ENCODE results near the gene PARP12. TPM values are rescaled to one million over a fixed set of nuclear protein-coding genes. Genes with fewer than 3 reads are reported as not detected.

Gene PARP12
- total and polyA plus RNA-seq, 2 experiments from 2014 or later: 5.4 to 11.0 TPM

DNA sequence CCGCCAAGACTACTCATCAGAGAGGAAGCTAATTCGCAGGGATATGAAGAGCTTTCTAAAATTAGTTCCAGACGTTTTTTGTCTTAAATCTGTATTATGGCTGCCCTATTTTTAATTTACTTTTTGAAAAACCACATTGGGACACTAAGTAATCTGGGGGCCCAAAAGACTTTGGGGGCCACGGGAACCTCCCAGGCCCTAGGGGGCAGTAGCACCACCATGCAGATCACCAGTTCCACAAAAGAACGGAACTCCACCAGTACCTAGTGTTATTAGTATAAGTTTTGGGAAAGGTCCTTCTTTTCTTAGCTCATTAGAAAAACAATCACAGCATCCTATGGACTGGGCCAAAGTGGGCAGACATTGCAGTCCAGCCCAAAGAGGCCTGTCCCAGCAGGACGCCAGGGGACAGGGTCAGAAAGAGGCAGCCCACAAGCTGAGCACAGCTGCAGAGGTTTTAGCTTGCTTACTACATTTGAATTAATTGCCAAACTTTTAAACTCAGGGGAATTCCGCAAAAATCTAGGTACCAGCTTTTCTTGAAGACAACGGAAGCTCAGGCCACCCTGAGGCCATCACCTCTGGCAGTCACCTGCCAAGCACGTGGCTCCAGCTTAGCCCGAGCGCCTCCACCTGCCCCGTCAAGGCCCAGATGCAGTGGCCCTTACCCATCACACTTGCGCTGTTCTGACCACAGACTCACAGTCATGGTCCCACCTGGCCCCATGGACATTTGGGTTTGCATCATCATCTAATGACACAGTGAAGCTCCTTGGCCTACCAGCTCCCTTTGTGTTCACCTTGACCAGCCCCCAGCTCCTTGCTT, 74.8 kb downstream of the PARP12 start:
- 60 to 61% methylated on average over 13 of the region's 13 CpGs for WGBS, 2 experiments (ENCODE audit: low coverage in 1 of 2, low lambda C conversion rate in 2 of 2, missing lambda C conversion rate in 2 of 2)
- no peak overlapping the region for H3K9ac ChIP-seq
- H3K79me2 ChIP-seq (ENCODE audit: insufficient read depth): no peaks in the 10 kb centered on the region
- H3F3A ChIP-seq (ENCODE audit: insufficient read depth): no peaks in the 10 kb centered on the region
- no peak overlapping the region for H3K4me3 ChIP-seq
- TF ChIP-seq EZH2 (IDR thresholded peaks at IDR 0.05; ENCODE audit: insufficient read depth, poor library complexity, severe bottlenecking): no peak
- TF ChIP-seq EZH2phosphoT487 (IDR thresholded peaks at IDR 0.05; ENCODE audit: insufficient read depth, low read depth): no peak
- no peaks in the 10 kb centered on the region for H3K27me3 ChIP-seq (replicated peaks; ENCODE audit: insufficient read depth)
- no peaks in the 10 kb centered on the region for H3K36me3 ChIP-seq (ENCODE audit: low read depth)
- no peak overlapping the region for H2AFZ ChIP-seq
- no peak overlapping the region for H3K4me2 ChIP-seq (ENCODE audit: unreplicated experiment)
- in situ Hi-C loops (cut with MboI): loop anchor here (25.0 kb wide), 1 partner anchor 201 kb away; the partner anchor contains the start of gene HIPK2
- H4K20me1 ChIP-seq (ENCODE audit: insufficient read depth): no peaks in the 10 kb centered on the region
- H3K9me2 ChIP-seq (ENCODE audit: insufficient read depth): no peaks in the 10 kb centered on the region
- no peaks in the 10 kb centered on the region for H3K9me3 ChIP-seq (ENCODE audit: low read depth)
- no peak for DNase-seq
- H3K4me1 ChIP-seq (ENCODE audit: insufficient read depth): no peaks in the 10 kb centered on the region
- no peak overlapping the region for H3K27ac ChIP-seq

DNA sequence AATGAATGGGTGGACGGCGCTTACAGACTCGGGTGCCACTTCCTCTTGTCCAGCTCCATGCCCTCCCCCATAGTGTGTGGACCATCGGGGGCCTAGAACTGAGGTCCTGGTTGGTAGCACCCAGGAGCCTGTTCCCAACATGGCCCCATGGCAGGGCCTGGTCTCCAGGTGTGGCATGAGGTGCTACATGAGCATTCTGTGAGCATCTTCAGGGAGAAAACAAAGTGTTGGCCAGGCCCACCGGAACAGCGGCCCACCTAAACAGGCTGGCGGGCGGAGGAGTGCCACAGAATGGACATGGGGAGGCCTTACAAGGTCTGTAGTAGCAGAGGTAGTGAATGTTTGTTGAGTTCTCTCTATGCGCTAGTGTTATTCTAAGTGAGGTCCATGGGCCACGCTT, 76.9 kb downstream of the PARP12 start:
- Histone ChIP-seq H3K27ac (no peak overlapping the region), H3K9ac (no peak overlapping the region), H3K9me3 (ENCODE audit: low read depth) (no peaks in the 10 kb centered on the region), H3K4me3 (no peak overlapping the region), H3K36me3 (ENCODE audit: low read depth) (no peaks in the 10 kb centered on the region), H3F3A (ENCODE audit: insufficient read depth) (no peaks in the 10 kb centered on the region), H2AFZ (no peak overlapping the region), H3K79me2 (ENCODE audit: insufficient read depth) (no peaks in the 10 kb centered on the region), H4K20me1 (ENCODE audit: insufficient read depth) (no peaks in the 10 kb centered on the region), H3K4me2 (ENCODE audit: unreplicated experiment) (no peak overlapping the region), H3K9me2 (ENCODE audit: insufficient read depth) (no peaks in the 10 kb centered on the region), H3K27me3 (replicated peaks; ENCODE audit: insufficient read depth) (no peaks in the 10 kb centered on the region), H3K4me1 (ENCODE audit: insufficient read depth) (no peaks in the 10 kb centered on the region)
- WGBS, 2 experiments (ENCODE audit: low coverage in 1 of 2, low lambda C conversion rate in 2 of 2, missing lambda C conversion rate in 2 of 2): 94 to 96% methylated on average over 10 of the region's 10 CpGs
- no peak for DNase-seq
- in situ Hi-C loops (cut with MboI): loop anchor here (25.0 kb wide), 1 partner anchor 199 kb away; the partner anchor contains the start of gene HIPK2
- TF ChIP-seq EZH2phosphoT487 (IDR thresholded peaks at IDR 0.05; ENCODE audit: insufficient read depth, low read depth): no peak

DNA sequence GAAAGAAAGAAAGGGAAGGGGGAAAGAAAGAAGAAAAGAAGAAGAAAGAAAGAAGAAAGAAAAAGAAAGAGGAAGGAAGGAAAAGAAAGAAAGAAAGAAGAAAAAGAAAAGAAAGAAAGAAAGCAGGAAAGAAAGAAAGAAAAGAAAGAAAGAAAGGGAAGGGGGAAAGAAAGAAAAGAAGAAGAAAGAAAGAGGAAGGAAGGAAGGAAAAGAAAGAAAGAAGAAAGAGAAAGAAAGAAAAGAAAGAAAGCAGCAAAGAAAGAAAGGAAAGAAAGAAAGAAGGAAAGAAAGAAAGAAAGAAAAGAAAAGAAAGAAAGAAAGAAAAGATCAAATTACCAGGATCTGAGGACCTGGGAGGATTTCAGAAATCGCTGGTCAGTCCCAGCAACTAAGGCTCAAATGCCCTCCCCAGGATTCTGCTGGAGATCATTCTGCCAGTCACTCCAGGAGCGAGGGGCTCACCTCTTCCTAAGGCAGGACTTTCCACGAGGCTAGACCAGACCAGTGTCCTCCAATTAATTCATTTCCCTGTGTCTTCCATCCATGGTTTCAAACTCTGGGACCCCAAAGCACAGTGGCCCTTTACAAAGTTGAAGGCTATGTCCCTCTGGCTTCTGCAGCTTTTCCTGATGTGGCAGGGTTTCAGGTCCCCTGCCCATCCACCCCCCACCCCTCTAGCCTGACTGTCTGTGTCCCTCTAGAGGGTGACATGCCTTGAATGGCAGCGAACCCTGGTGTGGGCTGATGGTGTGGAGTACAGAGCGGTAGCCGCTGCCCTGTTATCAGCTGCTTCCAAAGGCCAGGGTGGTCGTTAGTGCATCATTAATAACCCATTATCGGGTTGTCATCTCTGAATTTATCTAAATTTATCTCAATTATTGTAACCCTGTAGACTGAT, 77.9 kb downstream of the PARP12 start:
- Histone ChIP-seq H3F3A (ENCODE audit: insufficient read depth) (no peaks in the 10 kb centered on the region), H3K27me3 (replicated peaks; ENCODE audit: insufficient read depth) (no peaks in the 10 kb centered on the region), H4K20me1 (ENCODE audit: insufficient read depth) (no peaks in the 10 kb centered on the region), H3K9me3 (ENCODE audit: low read depth) (no peaks in the 10 kb centered on the region), H3K9me2 (ENCODE audit: insufficient read depth) (no peaks in the 10 kb centered on the region), H3K4me1 (ENCODE audit: insufficient read depth) (no peaks in the 10 kb centered on the region), H3K36me3 (ENCODE audit: low read depth) (no peaks in the 10 kb centered on the region), H3K9ac (no peak overlapping the region), H3K4me2 (ENCODE audit: unreplicated experiment) (no peak overlapping the region), H3K27ac (no peak overlapping the region), H2AFZ (no peak overlapping the region), H3K79me2 (ENCODE audit: insufficient read depth) (no peaks in the 10 kb centered on the region), H3K4me3 (no peak overlapping the region)
- 69 to 70% methylated on average over 8 of the region's 8 CpGs for WGBS, 2 experiments (ENCODE audit: low coverage in 1 of 2, low lambda C conversion rate in 2 of 2, missing lambda C conversion rate in 2 of 2)
- in situ Hi-C loops (cut with MboI): loop anchor here (25.0 kb wide), 1 partner anchor 198 kb away; the partner anchor contains the start of gene HIPK2
- DNase-seq: no peak
- TF ChIP-seq EZH2phosphoT487 (IDR thresholded peaks at IDR 0.05; ENCODE audit: insufficient read depth, low read depth) (no peak), EZH2 (IDR thresholded peaks at IDR 0.05; ENCODE audit: insufficient read depth, poor library complexity, severe bottlenecking) (no peak)

All from GM23248 (cell line).